ENCODE data around the gene HMGB2.
A peak's percentile ranks its signal among the peaks of the same experiment; 100 is the strongest.

The HMGB2 gene

DNA sequence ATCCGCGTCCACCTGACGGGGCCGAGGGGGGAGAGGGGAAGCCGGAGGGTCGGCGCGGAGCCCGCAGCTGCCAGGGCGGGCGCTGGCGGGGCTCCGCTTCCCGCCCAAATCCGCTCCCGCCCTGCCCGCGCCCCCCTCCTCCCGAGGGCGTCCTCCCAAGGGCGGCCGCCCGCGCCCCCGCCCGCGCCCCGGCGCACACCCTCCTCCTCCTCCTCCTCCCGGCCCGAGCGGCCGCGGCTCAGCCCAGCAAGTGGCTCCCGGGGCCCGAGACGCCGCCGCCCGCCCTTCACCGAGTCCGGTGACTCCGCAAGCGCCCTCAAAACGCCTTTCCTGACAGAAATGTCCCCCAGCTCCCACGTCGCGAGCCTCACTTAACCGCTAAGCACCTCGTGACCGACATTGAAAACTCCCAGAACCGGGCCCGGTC, 487 bp downstream of the HMGB2 start:
- no peak for DNase-seq

DNA sequence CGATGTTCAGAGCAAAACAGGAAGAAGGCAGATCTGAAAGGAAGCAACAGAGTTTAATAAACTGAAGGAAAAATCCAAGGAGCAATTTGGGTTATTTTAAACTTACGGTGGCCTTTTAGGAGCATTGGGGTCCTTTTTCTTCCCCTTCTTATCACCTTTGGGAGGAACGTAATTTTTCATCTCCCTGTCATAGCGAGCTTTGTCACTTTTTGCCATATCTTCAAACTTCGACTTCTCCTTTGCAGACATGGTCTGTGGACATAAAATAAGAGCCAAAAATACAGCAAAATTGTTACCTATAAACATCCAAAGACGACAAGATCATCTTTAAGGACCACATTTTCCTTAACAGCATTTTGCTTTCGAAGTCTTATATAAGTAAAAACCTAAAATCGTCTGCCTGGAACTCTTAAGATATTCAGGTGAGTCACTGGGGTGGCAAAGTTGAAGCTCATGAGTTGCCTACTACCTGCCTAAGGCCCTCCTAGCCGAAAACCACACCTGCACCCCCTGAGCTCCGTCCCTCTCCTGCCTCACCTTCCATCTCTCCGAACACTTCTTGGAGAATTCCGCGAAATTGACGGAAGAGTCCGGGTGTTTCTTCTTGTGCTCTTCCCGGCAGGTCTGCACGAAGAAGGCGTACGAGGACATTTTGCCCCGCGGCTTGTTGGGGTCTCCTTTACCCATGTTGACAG, 1.0 kb downstream of the HMGB2 start:
- peak; percentile 2 for DNase-seq

DNA sequence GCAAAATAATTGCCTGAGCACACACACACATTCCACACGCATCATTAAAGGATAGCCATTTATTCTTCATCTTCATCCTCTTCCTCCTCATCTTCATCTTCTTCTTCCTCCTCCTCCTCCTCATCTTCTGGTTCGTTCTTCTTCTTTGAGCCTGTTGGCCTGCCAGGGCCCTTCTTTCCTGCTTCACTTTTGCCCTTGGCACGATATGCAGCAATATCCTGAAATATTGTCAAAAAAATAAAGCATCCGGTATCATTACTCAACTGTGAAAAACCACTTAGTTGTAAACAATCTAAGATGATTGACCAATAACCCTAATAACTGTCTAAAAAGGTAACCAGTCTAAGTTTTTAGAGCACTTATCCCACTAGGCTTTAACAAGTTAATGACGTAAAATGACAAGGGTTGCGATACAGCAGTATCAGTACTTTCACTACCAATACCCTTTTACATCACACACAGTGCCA, 2.1 kb downstream of the HMGB2 start:
- no peak for DNase-seq

DNA sequence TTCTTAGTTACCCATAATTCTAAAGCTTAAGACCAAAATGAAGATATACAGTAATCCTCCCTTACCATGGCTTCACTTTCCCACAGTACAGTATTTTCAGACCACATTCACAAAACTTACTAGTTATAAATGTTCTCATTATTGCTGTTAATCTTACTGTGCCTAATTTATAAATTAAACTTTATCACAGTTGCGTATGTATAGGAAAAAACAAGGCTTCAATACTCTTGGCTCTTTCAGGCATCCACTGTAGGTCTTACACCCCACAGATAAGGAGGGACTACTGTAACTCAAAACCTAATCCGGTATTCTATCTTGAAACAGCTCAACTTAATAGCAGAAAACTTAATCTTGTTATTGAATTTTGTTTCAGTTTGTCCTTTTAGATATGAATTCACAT, 3.6 kb downstream of the HMGB2 start:
- DNase-seq: no peak

DNA sequence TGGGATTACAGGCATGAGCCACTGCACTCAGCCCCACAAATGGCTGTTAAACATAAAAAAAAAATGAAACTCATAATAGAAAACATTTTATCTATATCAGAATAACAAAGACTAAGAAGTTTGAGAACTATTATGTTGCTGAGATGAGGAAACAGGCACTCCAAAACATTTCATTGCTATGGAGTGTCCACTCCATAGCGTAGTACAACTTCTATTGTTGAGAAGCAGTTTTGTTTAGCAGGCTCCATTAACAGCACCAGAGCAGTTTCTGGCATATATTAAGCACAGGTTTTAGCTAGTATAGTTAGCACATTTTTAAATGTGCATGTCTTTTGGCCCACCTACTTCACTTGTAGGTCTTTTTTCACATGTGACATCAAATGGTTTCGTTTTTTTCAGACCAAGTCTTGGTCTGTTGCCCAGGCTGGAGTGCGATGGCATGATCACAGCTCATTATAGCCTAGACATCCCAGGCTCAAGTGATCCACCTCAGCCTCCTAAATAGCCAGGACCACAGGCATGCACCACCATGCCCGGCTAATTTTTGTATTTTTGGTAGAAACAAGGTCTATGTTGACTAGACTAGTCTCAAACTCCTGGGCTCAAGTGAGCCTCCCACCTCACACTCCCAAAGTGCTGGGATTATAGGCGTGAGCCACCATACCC, 5.8 kb downstream of the HMGB2 start:
- DNase-seq: no peak

DNA sequence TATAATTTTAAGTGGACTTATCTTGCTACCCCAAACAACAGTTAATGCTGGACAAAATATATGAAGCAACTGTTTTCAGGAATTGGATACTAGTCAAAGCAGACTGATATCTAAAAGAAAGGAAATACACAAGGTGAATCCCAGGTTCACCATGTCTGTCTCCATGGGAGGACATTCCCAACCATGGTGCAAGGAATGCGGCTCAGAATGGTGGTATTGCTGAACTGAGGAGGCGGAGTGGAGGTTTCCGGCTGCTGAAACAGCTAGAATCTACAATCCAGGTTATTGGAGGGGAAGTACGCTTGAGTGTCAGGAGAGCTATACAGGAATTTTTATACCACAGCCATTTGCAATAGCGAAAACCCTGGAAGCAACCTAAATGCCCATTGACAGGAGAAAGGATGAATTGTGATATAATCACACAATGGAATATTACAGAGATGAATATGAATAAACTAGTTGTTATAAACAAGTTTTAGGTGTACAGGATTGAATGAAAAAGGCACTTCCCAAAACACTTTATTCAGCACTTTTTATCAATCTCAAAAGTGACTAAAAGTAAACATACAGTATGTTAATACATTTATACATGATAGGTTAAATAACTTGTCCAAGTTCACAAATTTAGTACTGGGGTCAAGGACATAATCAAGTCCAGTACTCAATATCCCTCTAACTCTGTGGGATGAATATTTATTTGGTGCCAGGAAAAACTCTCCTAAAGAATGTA, 9.0 kb downstream of the HMGB2 start:
- no peak for DNase-seq

DNA sequence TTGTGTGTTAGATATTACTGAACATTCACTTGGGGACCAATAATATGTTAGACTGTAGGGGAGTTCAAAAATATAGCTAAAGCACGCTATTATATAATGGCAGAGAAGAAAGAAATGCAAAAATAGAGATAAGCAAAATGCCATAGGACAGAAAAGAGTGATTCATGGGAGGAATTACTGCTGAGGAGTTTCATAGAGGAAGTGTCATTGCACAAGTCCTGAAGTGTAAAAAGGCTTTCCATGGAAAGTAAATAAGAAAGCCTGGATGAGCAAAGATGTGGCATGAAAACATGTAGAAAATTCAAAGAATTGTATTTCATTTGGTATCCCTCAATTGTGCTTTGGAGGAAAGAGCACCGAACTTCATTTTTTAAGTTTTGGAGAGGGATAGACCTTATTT, 14.5 kb downstream of the HMGB2 start:
- no peak for DNase-seq

DNA sequence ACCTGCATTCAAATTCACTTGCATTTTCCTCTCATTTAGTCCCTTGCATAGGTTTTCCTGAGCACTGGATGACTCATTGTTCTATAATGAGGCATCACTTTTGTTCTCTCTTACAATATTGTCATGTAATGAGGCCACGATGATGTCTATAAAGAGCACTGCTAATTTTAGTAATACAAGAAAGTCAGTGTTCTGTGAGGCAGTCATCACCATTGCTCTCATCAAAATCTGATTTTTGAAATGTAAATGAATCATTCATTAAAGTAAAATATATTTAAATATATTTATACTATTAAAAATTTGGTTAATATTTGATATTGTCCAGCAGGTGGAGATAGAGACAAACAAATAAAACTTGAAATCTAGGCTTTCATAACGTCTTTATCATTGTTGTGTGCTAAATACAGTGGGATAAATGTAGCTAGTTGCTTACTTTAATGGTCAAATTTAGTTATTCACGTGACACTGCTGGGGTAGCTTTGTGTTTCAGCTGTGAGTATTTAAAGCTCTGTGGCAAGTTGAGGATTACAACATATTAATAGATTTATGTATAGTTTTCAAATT, 15.4 kb downstream of the HMGB2 start:
- DNase-seq: no peak

DNA sequence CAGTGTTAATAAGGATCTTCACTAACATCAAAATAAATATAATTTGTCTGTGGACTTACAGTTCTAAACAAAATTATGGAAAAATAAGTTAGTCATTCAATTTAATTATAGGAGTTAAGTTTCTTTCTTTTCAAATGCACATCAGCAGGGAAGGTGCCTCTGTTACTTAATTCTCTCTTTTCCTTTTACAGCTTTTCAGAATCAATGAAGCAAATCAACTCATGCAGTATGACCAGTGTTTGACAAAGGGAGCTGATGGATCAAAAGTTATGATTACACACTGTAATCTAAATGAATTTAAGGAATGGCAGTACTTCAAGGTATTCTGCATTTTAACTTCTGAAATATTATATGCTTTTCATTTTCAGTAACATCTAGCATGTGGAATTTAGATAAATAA, 15.9 kb downstream of the HMGB2 start:
- DNase-seq: no peak

DNA sequence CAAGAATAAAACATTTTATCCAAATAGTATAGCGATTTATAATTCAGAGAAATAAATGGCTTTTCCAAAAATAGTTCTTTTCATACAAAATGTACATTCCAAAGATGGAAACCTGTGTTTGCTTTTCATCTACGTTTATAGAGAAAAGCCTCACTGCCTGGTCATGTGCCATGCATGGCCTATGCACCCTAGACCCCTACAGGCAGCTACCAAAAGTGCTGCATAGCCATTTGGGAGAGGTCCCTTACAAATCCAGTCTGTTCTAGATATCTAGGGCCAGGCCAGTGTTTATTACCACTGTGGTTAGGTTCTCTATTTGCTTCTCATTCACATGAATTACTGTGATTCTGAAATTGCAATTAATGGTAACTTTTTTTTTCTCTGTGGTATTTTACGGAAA, 17.2 kb downstream of the HMGB2 start:
- DNase-seq: no peak

DNA sequence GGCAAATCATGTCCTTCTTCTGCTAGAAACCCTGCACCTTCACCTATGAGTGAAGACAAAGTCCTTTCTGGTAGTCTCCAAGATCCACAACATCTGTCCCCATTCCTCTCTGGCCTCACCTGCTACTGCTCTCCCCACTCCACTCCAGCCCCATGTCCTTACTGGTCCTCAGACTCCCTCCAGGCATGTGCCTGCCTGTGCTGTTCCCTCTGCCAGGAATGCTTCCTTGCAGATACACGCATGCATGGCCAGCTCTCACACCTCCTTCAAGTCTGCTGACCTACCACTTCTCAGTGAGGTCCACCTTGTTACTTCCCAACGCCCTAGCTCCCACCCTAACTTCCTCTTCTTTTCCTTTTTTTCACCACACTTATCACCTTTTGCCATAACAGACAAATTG, 18.1 kb downstream of the HMGB2 start:
- no peak for DNase-seq

DNA sequence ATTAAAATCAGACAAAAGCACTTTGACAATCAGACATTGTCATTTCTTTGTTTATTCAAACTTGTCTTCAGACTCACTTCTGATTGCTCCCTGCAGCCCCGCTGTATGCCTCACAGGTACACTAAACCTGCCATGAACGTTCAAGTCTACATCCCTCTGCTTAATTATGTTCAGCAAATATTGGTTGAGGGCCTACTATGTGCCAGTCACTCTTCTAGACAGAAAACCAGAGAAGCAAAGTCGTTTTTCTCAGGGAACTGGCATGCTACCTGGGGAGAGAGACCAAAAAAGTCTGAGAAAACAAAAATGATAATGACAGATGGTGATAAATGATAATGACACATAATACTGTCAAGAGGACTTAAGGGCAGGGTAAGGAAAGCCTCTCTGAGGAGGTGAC, 19.4 kb downstream of the HMGB2 start:
- no peak for DNase-seq

DNA sequence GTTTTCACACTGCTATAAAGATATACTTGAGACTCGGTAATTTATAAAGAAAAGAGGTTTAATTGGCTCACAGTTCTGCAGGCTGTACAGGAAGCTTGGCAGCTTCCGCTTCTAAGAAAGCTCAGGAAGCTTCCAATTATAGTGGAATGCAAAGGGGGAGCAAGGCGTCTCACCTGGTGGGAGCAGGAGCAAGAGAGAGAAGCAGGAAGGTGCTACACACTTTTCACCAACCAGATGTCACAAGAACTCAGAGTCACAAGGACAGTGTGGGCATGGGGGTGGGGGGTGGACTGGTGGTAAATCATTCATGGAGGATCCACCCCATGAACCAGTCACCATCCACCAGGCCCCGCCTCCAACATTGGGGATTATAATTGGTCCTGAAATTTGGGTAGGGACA, 22.8 kb downstream of the HMGB2 start:
- DNase-seq: no peak

DNA sequence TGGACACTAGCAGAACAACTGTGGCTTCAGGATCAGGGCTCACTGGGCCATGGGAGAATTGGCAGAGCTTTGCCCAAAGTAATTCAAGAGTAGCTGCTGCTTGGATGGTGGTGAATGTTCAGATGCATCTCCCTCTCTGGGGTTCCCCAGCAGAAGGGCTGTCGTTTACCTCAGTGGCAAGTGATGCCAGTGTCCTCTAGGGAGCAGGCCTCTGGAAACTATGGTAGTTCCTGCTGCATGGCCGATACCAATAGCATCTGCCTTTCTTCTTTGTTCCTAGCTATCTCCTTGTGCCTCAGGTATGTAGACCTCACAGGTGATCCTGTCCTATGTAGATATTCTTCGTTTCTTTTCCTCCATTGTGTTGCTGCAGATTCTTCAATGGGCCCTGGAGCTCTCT, 26.4 kb downstream of the HMGB2 start:
- DNase-seq: no peak

DNA sequence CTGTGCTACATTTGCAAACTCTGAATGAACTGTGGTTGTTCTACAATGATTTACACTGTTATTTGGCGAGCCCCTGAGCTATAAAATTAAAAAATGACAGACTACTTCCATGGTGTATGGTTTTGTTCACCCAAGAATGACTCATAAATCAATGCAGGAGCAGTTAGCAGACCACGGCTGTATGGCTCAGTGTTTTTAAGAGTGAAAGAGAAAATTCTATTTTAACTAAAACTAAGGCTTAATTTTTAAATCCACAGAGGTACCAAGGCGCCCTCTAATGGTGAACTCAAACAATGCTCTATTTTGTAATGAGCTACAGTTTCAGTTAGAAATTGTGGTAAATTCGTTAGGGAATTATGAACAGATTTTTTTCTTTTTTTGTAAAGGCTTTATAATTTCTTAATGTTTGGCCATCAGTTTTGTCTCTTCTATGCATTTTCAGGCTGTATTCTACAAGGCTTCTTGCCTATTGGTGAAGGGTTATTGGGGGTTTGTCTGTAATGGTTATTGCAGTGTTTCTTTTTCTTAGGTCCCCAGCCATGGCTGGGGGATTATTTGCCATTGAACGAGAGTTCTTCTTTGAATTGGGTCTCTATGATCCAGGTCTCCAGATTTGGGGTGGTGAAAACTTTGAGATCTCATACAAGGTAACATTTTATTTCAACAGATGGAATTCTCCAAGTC, 32.5 kb downstream of the HMGB2 start:
- no peak for DNase-seq

DNA sequence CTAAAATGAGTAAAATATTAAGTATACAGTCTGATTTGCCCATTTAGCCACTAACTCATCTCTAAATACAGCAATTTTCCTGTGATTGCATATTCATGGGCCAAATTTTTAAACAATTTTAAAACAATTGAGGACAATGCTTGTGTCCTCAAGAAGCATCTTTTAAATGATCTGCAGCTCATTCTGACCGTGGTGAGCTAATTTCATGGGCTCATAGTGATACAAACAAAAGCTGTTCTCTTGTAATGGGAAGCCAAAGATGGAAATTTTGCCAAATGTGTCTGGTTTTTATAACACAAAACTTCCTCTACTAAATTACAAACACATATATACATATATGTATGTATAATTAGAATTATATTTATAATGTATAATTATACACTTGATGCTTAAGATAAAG, 39.7 kb downstream of the HMGB2 start:
- DNase-seq: no peak

DNA sequence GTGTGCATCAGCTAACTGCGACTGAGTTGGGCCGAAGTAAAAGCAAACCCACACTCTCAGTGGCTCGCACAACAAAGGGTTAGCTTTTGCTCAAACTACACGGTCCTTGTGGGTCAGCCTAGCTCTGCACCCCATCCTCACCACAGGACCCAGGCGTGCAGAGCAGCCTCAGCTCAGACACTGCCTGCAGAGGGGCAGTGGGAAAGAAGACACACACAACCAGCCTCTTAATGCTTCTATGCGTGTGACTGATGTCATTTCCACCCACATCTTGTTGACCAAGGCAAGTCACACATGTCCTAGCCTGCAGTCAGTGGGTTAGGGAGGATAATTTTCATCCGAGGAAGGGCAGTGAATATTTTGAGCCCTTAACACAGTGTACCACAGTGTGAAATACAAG, 40.5 kb downstream of the HMGB2 start:
- DNase-seq: no peak

DNA sequence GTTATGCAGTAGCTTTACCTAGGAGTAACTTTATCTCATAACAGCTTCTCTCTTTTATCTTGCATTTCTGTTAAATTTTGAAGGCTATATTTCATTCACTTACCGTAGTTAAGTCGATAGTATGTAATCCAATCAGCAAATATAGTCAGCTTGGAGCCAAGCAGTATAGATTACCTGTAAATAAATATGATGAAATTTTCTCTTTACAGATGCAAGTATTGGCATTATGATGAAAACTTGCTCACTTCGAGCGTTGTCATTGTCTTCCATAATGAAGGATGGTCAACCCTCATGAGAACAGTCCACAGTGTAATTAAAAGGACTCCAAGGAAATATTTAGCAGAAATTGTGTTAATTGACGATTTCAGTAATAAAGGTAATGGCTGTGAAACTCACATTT, 42.3 kb downstream of the HMGB2 start:
- no peak for DNase-seq

DNA sequence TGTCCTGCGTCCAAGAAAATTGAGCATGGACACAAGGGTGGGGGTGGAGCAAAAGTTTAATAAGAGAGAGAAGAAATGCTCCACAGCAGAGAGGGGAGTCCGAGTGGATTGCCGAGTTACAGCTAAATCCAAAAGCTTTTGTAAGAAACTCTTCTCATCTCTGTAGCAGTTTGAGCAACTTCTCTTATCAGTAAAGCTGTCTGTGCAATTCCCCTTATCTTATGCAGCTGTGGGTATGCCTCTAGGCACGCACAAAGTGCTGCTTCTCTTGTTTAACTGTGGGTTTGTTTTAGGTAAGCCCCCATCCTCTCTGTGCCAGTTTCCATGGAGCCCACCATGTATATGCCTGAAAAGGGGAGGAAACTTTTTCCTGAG, 44.8 kb downstream of the HMGB2 start:
- no peak for DNase-seq

DNA sequence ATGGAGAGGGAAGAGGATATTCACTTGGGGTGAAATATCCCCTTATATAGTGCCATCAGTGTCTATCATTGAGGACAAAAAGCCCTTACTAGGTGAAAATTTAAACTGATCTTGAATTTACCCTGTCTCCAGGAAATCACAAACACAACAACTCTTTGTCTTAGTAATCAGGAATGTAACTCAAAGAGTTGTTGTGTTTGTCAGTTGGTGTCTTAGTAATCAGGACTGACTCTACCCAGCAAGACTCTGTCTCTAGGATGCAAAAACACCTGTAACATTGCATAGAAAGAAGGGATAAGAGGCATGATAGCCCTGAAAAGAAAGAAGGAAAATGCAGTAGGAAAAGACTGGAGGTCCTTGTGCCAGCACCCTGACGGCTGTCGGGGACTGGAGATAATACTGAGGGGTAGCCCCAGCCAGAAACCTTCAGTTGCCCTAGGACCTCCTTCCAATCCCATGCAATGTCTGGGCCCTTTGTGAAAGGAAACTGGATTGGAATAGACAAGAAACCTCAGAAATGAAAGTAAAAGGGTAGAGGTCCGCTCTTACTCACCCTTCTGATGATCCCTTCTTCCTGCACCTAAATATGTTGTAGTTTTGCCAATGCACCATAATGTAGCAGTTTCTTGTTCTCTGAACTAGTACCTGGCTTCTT, 45.3 kb downstream of the HMGB2 start:
- DNase-seq: no peak

DNA sequence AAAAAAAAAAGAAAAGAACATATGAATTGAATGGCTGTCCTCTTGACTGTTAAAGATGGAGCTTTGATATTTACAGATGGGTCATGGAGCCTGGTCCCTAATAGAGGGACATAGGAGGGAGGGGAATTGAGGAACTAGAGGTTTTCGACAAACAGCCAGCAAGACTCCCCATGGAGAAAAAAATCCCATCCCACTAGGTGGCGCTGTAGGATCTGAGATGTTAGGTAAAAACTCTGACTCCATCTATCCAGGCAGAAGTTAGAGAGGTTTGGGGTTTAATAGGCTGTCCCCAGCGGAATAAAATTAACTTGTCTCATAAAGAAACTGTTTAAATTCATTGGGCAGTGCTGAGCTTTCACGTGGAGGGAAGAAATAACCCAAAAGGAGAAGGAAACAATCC, 45.9 kb downstream of the HMGB2 start:
- no peak for DNase-seq

DNA sequence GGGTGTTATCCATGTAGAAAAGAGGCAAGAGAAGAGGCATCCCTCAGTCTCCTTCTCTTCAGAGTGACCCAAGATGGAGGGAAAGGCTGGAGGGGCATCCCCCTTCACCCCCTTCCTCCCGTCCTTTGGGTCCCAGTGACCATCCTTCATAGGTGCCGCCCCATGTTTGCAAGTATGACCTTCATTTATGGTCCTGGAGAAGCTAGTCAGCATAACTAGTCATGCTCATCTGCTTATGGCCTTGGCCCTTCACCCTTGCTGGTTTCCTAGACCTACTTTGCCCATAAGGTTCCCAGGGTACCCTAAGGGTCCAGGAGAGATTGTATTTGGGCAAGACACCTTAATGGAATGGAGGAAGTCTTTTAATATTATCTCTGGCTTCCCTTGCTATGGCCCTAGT, 46.7 kb downstream of the HMGB2 start:
- no peak for DNase-seq

DNA sequence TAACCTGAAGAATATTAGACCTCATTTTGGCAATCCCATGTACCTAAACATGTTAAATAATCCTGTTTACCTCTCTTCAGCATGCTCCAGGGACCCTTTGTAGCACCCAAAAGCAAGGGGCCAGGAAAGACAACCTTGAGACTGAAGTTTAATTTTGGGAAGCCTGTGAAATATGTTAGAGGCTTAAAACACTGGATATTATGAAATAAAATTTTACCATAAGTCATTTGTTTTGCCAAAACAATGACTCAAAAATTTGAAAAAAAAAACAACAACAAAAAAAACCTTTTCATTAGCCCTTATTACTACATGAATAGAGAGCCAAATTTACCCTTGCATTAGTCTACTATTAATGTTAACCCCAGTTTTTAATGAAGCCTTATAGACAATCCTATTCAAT, 49.7 kb downstream of the HMGB2 start:
- DNase-seq: no peak

All from KG1 (cell line).